BE2C (cell line): ENCODE measurements around the gene NFATC1.

Source experiments
- DNase-seq: peaks from one replicate; pipeline ENCODE4 v3.0.0-alpha.2; 2020
- H3K27me3 ChIP-seq: fragments of 250-450 bp; sonication (Bioruptor Pico); 2 replicates; pipeline ENCODE4 v1.5.1; 2020; ENCODE audit warnings: mild to moderate bottlenecking
- H3K36me3 ChIP-seq: fragments of 250-450 bp; sonication (Bioruptor Pico); 2 replicates; pipeline ENCODE4 v1.5.1; 2020; ENCODE audit warnings: mild to moderate bottlenecking
- H3K4me1 ChIP-seq: fragments of 250-450 bp; sonication (Bioruptor Pico); 2 replicates; pipeline ENCODE4 v1.5.1; 2020
- H3K4me3 ChIP-seq: 2 replicates; pipeline ENCODE4 v1.5.1; 2011; ENCODE audit warnings: low read depth, low read length
- H3K9me3 ChIP-seq: fragments of 250-450 bp; sonication (Bioruptor Pico); 2 replicates; pipeline ENCODE4 v1.5.1; 2020
- CTCF ChIP-seq: IDR thresholded peaks from 2 replicates; pipeline ENCODE4 v1.5.1; 2012; ENCODE audit warnings: mild to moderate bottlenecking, low read depth, low read length

NFATC1 gene

DNA sequence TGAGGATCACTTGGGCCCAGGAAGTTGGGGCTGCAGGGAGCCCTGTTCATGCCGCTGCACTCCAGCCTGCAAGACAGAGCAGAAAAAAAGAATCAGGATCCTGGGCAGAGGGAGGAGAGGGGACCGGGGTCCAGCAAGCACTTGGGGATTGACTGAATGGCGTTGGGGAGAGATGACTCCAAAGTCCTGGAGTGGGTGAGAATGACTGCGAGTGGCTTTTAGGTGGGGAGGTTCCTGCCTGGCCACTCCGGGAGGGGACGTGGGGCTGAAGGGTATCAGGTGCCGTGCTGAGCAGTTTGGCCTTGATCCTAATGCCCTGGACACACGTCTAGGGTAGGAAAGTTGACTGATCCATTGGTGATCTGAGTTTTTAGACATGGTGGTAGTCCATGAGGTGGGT is 3.5 kb upstream of the NFATC1 start:
- H3K9me3 ChIP-seq: no peaks in the 10 kb centered on the region
- H3K4me3 ChIP-seq: no peak overlapping the region
- H3K36me3 ChIP-seq: no peaks in the 10 kb centered on the region
- H3K4me1 ChIP-seq: no peaks in the 10 kb centered on the region
- no peak for DNase-seq
- H3K27me3 ChIP-seq: peaks cover 50% of the 10 kb centered on the region
- TF ChIP-seq CTCF: no peak

DNA sequence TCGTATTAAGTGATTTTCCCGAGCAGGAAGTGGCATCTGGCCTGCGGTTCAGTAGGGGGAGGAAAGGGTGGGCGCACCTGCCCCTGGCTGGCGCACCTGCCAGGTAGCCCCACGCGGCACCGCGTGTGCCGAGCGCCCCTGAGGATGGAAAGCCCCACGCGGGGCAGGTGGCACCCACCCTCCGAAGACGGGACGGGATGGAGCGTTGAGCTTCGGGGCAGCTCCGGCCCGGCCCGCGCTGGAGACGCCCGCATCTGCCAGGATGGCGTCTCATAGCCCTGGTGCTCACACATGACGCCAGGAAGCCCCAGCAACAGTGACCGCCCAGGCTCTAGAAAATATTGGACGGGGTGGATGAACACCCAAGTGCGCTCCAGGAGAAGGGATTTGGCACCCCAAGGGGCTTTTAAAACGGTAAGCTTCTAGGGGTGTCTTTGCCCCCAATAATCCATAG is 2.5 kb upstream of the NFATC1 start:
- no peak for TF ChIP-seq CTCF
- no peak for DNase-seq
- H3K27me3 ChIP-seq: peaks cover 58% of the 10 kb centered on the region
- H3K4me3 ChIP-seq: no peak overlapping the region
- no peaks in the 10 kb centered on the region for H3K4me1 ChIP-seq
- no peaks in the 10 kb centered on the region for H3K36me3 ChIP-seq
- H3K9me3 ChIP-seq: no peaks in the 10 kb centered on the region

DNA sequence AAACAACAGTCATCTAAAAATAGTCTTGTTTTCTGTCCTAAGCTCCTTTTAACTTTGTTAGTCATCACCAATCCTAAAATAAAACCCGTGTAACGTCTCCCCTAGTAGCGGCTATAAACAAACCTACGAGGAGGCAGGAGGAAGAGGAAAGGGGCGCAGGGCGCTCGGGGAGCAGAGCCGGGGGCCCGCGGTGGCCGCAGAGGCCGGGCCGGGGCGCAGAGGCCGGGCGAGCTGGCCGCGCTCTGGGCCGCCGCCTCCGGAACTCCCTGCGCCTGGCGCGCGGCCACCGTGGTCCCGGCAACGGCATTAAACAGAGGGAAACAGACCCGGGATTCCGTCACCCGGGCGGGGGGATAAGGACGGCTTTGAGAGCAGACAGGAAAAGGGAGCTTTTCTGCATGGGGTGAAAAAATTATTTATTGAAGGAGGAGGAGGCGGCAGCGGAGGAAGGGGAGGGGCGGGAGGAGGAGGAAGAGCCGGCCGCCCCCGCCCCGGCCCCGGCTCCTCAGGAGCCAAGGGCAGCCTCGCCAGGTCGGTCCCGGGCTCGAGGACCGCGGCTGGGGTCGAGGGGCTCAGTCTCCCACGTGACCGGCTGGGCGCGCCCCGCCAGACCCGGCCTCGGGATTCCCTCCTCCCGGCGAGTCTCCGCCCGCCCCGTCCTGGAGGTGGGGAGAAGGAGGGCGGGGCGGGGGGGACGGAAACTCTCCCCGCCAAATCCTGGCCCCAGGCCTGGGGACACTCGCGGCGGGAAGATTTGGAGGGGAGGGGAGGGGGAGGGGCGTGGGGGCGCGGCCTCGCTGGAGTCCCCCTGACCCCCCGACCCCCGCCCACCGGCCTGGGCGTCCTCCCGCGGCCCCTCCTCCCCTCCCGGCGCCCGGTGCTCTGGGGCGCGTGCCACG is 1.8 kb upstream of the NFATC1 start:
- TF ChIP-seq CTCF: no peak
- peak; percentile 42 for DNase-seq
- Histone ChIP-seq H3K36me3 (no peaks in the 10 kb centered on the region), H3K4me1 (no peaks in the 10 kb centered on the region), H3K9me3 (no peaks in the 10 kb centered on the region), H3K27me3 (peaks cover 63% of the 10 kb centered on the region), H3K4me3 (no peak overlapping the region)

DNA sequence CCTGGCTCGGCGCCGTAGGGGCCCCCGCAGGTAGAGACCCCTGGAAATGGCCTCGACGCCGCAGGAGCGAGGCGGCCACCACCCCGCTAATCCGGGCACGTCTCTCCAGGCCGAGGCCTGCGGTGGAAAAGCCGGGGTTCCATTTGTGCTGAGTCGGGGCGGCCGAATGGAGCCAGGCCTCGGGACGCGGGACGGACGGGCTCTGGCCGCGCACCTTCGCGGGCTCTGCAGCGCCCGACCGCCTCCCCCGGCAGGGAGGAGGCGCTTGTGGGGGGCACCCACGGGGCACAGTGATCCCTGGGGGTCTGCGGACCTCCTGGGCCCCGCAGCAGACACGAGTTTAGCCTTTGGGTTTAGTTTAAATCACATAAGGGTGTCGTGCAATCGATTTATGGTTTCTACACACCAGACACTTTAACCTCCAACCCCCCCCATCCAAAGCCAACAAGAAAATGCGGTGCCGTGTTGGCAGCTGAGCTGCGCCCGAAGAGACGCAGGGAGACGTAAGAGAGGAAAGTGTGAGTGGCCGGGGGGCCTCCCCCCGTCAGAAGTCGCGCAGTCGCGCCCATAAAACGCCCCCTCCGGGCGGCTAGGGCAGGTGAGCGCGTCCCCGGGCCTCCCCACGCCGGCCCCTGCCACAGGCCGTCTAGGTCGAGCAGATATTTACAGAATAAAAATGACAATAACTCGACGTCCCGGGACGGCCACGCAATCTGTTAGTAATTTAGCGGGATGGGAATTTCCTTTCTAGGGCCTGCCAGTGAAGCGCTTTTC is 1.0 kb upstream of the NFATC1 start:
- H3K27me3 ChIP-seq: peaks cover 71% of the 10 kb centered on the region

DNA sequence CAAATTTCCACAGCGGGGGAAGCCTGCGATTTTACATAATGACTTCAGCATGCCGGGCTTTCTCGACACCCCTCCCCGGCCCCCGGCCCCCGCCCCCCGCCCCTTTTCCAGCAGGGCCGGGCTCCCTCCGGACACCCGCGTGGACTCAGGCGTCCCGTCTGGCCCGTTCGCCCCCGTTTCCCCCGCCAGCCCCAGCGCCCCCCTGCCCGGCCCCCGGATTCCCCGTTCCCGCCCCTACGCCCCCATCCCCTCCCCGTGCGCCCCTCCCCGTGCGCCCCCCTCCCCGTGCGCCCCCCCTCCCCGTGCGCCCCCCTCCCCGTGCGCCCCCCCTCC is 456 bp upstream of the NFATC1 start:
- DNase-seq: no peak
- Histone ChIP-seq H3K4me3 (no peak overlapping the region), H3K36me3 (no peaks in the 10 kb centered on the region), H3K9me3 (no peaks in the 10 kb centered on the region), H3K27me3 (peaks cover 72% of the 10 kb centered on the region), H3K4me1 (no peaks in the 10 kb centered on the region)
- TF ChIP-seq CTCF: no peak

More for the DNA sequence above, 1.0 kb upstream of the NFATC1 start:
- TF ChIP-seq CTCF: no peak
- DNase-seq: no peak
- H3K4me1 ChIP-seq: no peaks in the 10 kb centered on the region
- H3K4me3 ChIP-seq: no peak overlapping the region
- H3K36me3 ChIP-seq: no peaks in the 10 kb centered on the region
- H3K9me3 ChIP-seq: no peaks in the 10 kb centered on the region
